ENCODE measurements around the gene F10. TPM values are rescaled to one million over a fixed set of nuclear protein-coding genes. Genes with fewer than 3 reads are reported as not detected.

Gene F10
- total RNA-seq, 1 experiment from 2014 or later, result not detected

GRCh38 chr13:113192902-113193301, 70.3 kb downstream of the F10 start:
- intact Hi-C loops (cut with micrococcal nuclease), result no loop called here
- Histone ChIP-seq H3K36me3 (ENCODE audit: low read depth, low read length) (peaks cover 54% of the 10 kb centered on the region), H4K20me1 (ENCODE audit: low read length) (no peaks in the 10 kb centered on the region), H3F3A (ENCODE audit: low read length, unreplicated experiment) (no peaks in the 10 kb centered on the region), H3K9ac (ENCODE audit: low read length) (no peak overlapping the region), H3K4me2 (ENCODE audit: low read length) (no peak overlapping the region), H3K27ac (ENCODE audit: low read length) (peak overlapping the region; percentile 43; the same call in 1 of the 2 replicates), H3K4me1 (ENCODE audit: insufficient read depth, low read length) (peaks cover 13% of the 10 kb centered on the region), H3K4me3 (ENCODE audit: low read length) (no peak overlapping the region), H3K9me2 (replicated peaks; ENCODE audit: low read length) (no peaks in the 10 kb centered on the region), H3K9me3 (ENCODE audit: low read length) (no peaks in the 10 kb centered on the region), H2AFZ (ENCODE audit: low read length) (no peak overlapping the region), H3K79me2 (ENCODE audit: low read length) (no peaks in the 10 kb centered on the region), H3K27me3 (ENCODE audit: low read length) (no peaks in the 10 kb centered on the region)
- CTCF ChIA-PET, result no interaction called here
- POLR2A ChIA-PET (ENCODE audit: unreplicated experiment), result no interaction called here
- ATAC-seq, result peak; percentile 64
- peak; percentile 69 for DNase-seq
- BruUV-seq (replicated peaks), result no TSS peak
- TF ChIP-seq EZH2phosphoT487 (IDR thresholded peaks at IDR 0.05; ENCODE audit: borderline replicate concordance, low read length), result no peak
- TF ChIP-seq EZH2 (IDR thresholded peaks at IDR 0.05; ENCODE audit: low read length, unreplicated experiment), result no peak
- no peak for TF ChIP-seq CTCF (conservative IDR thresholded peaks at IDR 0.05; ENCODE audit: low read depth, low read length)

GRCh38 chr13:113195360-113195759, 72.8 kb downstream of the F10 start:
- no peak for ATAC-seq
- peaks cover 45% of the 10 kb centered on the region for H3K36me3 ChIP-seq (ENCODE audit: low read depth, low read length)

More at GRCh38 chr13:113195360-113195759, 72.8 kb downstream of the F10 start:
- POLR2A ChIA-PET (ENCODE audit: unreplicated experiment), result no interaction called here
- Histone ChIP-seq H3K4me3 (ENCODE audit: low read length) (no peak overlapping the region), H3K4me2 (ENCODE audit: low read length) (no peak overlapping the region), H4K20me1 (ENCODE audit: low read length) (no peaks in the 10 kb centered on the region), H3K9me2 (replicated peaks; ENCODE audit: low read length) (no peaks in the 10 kb centered on the region), H3K79me2 (ENCODE audit: low read length) (peaks cover 18% of the 10 kb centered on the region), H3F3A (ENCODE audit: low read length, unreplicated experiment) (no peaks in the 10 kb centered on the region), H3K9me3 (ENCODE audit: low read length) (no peaks in the 10 kb centered on the region), H3K27me3 (ENCODE audit: low read length) (no peaks in the 10 kb centered on the region), H3K9ac (ENCODE audit: low read length) (no peak overlapping the region), H2AFZ (ENCODE audit: low read length) (no peak overlapping the region), H3K27ac (ENCODE audit: low read length) (no peak overlapping the region), H3K4me1 (ENCODE audit: insufficient read depth, low read length) (peaks cover 8% of the 10 kb centered on the region)
- TF ChIP-seq EZH2phosphoT487 (IDR thresholded peaks at IDR 0.05; ENCODE audit: borderline replicate concordance, low read length), result no peak
- TF ChIP-seq CTCF (conservative IDR thresholded peaks at IDR 0.05; ENCODE audit: low read depth, low read length), result no peak
- TF ChIP-seq EZH2 (IDR thresholded peaks at IDR 0.05; ENCODE audit: low read length, unreplicated experiment), result no peak
- CTCF ChIA-PET, result no interaction called here
- no TSS peak for BruUV-seq (replicated peaks)
- intact Hi-C loops (cut with micrococcal nuclease), result no loop called here
- no peak for DNase-seq

All from PC-3 (cell line).